ENCODE results near the gene NRARP.

DNA sequence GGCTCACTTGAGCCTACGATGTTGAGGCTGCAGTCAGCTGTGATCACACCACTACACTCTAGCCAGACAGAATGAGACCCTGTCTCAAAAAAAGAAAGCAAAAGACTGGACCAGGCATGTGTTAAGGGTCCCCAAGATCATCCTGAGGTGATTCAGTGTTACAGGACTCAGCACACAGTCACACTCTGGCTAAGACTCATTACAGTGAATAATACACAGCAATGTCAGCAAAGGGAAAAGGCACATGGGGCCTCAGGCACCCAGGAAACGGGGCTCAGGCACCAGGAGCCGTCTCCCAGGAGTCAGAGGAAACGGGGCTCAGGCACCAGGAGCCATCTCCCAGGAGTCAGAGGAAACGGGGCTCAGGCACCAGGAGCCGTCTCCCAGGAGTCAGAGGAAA is 39.2 kb upstream of the NRARP start:
- TF ChIP-seq PKNOX1 (IDR thresholded peaks at IDR 0.05) (no peak), CTBP1 (IDR thresholded peaks at IDR 0.05; ENCODE audit: borderline replicate concordance) (no peak)
